GM12873 (cell line): Measurements from ENCODE around the gene FZD7.

Source experiments
- TF ChIP-seq, protein P1 (sequence below): IDR thresholded peaks from 2 replicates; pipeline ENCODE4 v1.5.1; 2012; ENCODE audit warnings: low read depth, mild to moderate bottlenecking, moderate library complexity, low read length, control low read depth; ENCODE audit not compliant: insufficient read depth; ENCODE audit errors: missing control alignments

FZD7 gene

DNA sequence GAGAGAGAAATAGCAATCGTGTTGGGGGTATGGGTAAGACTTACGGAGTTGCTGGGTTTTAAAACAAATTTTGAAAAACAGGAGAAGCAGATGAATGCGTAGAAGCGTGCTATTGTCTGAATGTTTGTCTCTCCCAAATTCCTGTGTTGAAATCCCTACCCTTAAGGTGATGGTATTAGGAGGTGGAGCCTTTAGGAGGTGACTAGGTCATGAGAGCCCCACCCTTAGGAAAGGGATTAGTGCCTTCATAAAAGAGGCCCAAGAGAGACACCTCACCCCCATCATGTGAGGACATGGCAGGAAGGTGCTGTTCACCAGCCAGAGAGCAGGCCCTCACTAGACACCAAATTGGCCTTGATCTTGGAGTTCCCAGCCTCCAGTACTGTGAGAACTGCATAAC lies 40.7 kb upstream of the FZD7 start:
- TF ChIP-seq, protein P1, sequence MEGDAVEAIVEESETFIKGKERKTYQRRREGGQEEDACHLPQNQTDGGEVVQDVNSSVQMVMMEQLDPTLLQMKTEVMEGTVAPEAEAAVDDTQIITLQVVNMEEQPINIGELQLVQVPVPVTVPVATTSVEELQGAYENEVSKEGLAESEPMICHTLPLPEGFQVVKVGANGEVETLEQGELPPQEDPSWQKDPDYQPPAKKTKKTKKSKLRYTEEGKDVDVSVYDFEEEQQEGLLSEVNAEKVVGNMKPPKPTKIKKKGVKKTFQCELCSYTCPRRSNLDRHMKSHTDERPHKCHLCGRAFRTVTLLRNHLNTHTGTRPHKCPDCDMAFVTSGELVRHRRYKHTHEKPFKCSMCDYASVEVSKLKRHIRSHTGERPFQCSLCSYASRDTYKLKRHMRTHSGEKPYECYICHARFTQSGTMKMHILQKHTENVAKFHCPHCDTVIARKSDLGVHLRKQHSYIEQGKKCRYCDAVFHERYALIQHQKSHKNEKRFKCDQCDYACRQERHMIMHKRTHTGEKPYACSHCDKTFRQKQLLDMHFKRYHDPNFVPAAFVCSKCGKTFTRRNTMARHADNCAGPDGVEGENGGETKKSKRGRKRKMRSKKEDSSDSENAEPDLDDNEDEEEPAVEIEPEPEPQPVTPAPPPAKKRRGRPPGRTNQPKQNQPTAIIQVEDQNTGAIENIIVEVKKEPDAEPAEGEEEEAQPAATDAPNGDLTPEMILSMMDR = no peak

DNA sequence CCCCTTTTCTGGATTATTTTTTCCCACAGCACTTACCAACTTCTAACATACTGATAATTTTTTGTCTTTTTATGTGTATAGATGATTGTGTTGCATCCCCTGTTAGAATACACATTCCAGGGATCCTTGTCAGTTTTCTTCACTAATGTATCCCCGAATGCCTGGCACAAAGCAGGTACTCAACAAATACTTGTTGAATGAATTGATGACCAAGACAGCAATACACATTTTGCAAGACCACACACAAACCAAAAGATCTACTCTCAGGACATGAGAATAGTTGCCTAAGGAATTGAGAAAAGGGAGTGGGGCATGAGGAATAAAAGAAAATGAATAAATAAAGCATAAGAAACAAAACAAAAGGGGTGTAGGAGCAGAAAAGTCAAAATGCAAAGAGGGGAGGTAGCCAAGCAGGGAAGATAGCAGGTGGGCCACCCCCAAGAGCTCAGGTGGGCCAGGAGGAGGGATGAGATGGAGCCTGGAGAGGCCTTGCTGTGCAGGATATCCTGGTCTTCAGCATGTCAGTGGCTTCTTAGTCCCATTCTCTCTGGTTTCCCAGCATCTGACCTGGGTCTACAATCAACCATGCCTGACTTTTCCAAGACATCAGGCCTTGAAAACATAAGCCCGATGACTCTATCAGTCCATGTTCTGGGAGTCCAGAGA lies 38.5 kb upstream of the FZD7 start:
- TF ChIP-seq, protein P1 = no peak

DNA sequence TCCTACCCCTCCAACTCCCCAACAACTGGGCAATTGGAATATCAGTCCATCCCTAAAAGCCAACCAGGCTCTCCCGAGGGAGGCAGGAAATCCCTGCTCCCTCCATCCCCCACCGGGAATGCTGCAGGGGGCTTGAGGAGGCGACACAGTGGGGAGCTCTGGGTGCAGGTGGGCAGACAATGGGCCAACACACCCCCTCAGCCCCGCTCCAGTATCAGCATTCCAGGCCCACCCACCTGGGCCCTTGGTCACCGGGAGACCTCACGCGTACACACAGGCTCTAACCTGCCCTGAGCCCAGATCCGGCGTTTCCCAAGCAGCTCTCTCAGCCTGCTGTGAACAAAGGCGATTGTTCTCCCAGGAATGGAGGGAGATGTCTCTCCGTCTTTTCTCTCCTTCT lies 37.6 kb upstream of the FZD7 start:
- TF ChIP-seq, protein P1 = no peak

DNA sequence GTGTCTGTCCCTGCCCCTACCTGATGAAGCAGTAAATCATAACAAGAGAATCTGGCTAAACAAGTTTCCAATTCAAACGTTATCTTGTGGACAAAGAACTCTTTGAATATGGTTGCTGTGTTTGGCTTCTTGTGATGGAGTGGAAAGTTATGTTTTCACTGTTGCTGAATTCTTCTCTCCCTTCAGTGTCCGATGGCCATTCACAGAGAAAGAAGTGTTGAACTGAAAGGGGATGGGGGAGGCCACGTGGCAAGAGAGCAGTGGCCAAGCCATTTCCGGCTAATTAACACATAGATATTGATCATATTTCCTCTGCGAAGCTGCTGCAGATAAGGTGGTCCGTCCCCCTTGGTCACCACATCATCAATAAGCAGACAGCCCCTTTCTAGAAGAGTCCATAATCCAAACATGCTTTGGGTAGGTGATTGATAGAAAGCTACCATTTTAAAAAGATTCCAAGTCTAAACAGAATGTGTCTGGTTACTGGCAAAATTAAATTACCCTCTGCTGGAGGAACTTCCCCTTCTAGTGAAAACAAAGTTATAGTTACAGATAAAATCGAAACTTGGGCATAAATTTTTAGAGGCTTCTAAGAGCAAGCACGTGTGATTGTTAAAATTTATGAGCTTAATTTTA lies 36.9 kb upstream of the FZD7 start:
- TF ChIP-seq, protein P1 = no peak

DNA sequence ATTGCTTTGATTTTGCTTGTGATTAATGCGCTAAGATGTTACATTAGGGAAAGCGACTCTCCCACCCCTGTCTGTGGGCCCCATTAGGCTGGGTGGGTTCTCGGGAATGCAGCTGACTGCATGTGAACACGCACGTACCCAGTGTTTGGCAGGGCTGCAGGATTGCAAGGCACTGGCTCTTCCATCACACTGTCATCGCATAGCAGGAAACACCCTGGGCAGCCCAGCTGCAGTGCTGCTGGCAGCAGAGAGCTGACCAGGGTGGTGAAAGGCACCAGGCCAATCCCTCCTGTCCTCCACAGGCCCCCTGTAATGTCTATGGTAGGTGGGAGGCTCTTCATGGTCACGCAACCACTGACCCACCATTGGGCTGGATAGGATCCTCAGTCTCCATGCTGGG lies 34.4 kb upstream of the FZD7 start:
- TF ChIP-seq, protein P1 = no peak

DNA sequence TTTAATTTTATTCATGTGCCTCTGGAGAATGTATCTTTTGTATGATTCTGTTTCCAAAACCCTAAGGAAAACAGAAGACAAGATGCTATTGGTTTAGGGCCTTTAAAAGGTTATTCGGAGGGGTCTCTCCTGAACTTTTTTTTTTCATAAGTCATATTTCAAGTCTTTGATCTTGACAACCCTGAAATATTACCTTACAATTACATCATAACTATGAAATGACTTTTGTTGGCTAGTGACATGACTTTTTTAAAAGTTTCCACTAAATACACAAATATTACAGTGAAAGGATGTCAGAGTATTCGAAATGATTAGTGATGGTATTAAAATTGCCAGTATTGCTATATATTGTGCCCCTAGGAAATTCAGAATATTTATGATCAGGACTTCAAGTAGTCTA lies 31.8 kb upstream of the FZD7 start:
- TF ChIP-seq, protein P1 = no peak

DNA sequence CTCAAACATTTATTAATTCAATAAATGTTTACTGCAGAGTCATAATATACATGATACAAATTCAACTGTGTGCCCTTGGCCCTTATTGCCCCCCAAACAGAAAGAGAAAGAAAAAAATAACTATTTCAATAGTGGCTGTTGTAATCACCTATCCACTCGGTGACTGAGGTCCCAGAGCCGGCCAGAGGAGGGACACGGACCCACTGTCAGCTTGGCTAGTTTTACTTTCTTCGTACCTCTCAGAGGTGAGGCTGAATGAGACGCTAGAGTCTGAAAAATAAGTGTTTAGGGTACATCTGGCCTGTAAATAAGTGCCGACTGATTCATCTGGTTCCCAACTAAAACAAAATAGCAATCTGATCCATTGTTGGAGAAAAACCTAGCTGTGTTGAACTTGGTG lies 31.3 kb upstream of the FZD7 start:
- TF ChIP-seq, protein P1 = no peak
